Gastroesophageal sphincter (tissue), 4 donors: Measurements from ENCODE around the gene SPATA20. TPM values are rescaled to one million over a fixed set of nuclear protein-coding genes. Genes with fewer than 3 reads are reported as not detected.

Experiments used
- ATAC-seq: fragments of 150-250 bp; one replicate; pipeline ENCODE4 v1.9.1; 2016; ENCODE audit warnings: mild to moderate bottlenecking, moderate library complexity
- H3K27ac ChIP-seq, 4 donors: fragments of 200-600 bp; sonication (generic) in 3 of 4; 1 replicate in 3 of 4; 2 replicates in 1 of 4; pipeline ENCODE4 v1.5.1; 2016 to 2019
- H3K27me3 ChIP-seq: fragments of 200-600 bp; sonication (generic); one replicate; pipeline ENCODE4 v1.5.1; 2019
- H3K36me3 ChIP-seq, 2 donors: fragments of 200-600 bp; sonication (generic); one replicate each; pipeline ENCODE4 v1.5.1; 2019; ENCODE audit warnings: control low read depth in 1 of 2
- H3K4me1 ChIP-seq, 3 donors: fragments of 200-600 bp; sonication (generic); 1 replicate in 2 of 3; 2 replicates in 1 of 3; pipeline ENCODE4 v1.5.1; 2016 to 2019; ENCODE audit warnings: control low read depth in 2 of 3
- H3K4me3 ChIP-seq, 2 donors: fragments of 200-600 bp; sonication (generic); one replicate each; pipeline ENCODE4 v1.5.1; 2019; ENCODE audit warnings: mild to moderate bottlenecking in 1 of 2, moderate library complexity in 1 of 2
- H3K9me3 ChIP-seq, 3 donors: fragments of 200-600 bp; sonication (generic); one replicate each; pipeline ENCODE4 v1.5.1; 2017 to 2019; ENCODE audit warnings: control low read depth in 2 of 3
- CTCF ChIP-seq, 4 experiments: fragments of 200-600 bp in 2 of 4; fragments of 450-650 bp in 2 of 4; sonication (generic) in 1 of 4; IDR thresholded peaks; one replicate each; pipeline ENCODE4 v1.5.1; 2017 to 2019; ENCODE audit warnings: antibody characterized with exemption in 4 of 4, mild to moderate bottlenecking in 2 of 4, moderate library complexity in 2 of 4
- EP300 ChIP-seq: sonication (generic); formaldehyde crosslinking; IDR thresholded peaks from one replicate; pipeline ENCODE4 v1.6.1; 2017; ENCODE audit warnings: antibody characterized with exemption, mild to moderate bottlenecking
- POLR2A ChIP-seq, 2 donors: fragments of 450-650 bp; IDR thresholded peaks; one replicate each; pipeline ENCODE4 v1.6.1; 2017; ENCODE audit warnings: antibody characterized with exemption in 2 of 2, mild to moderate bottlenecking in 2 of 2, moderate library complexity in 1 of 2
- POLR2AphosphoS5 ChIP-seq: sonication (generic); formaldehyde crosslinking; IDR thresholded peaks from one replicate; pipeline ENCODE4 v1.6.1; 2017; ENCODE audit warnings: antibody characterized with exemption
- WGBS, 2 donors: methylation state at CpG; one replicate each; pipeline ENCODE4 v1.1.5; 2018; ENCODE audit warnings: low coverage in 1 of 2; 5-methylcytosine and 5-hydroxymethylcytosine counted together
- total RNA-seq, 4 donors: library from RNA; depleted of rRNA; stranded (reverse); fragments of >200 nt; gene quantifications; one replicate each; pipeline ENCODE4 v1.1.0, GENCODE V29; 2016

Gene SPATA20
- total RNA-seq, 4 donors from 2014 or later = 45.0 to 75.3 (median 59.8) TPM

GRCh38 chr17:50571681-50572080 is 24.7 kb downstream of the SPATA20 start:
- 73% methylated on average over 3 of the region's 19 CpGs; no CpG with 5 or more reads in 1 of the 2 donors for WGBS, 2 donors
- TF ChIP-seq CTCF (IDR thresholded peaks at IDR 0.05) (no peak), EP300 (no peak), POLR2AphosphoS5 (no peak), POLR2A (IDR thresholded peaks at IDR 0.05) (no peak)
- no peaks in the 10 kb centered on the region for H3K9me3 ChIP-seq
- no peak for ATAC-seq
- H3K27ac ChIP-seq = no peak overlapping the region
- H3K4me1 ChIP-seq = no peaks in the 10 kb centered on the region
- H3K27me3 ChIP-seq = peaks cover 16% of the 10 kb centered on the region
- no peaks in the 10 kb centered on the region for H3K36me3 ChIP-seq
- no peak overlapping the region for H3K4me3 ChIP-seq

GRCh38 chr17:50572541-50572940 is 25.6 kb downstream of the SPATA20 start:
- H3K27me3 ChIP-seq = peaks cover 7% of the 10 kb centered on the region
- H3K9me3 ChIP-seq = no peaks in the 10 kb centered on the region
- H3K36me3 ChIP-seq = no peaks in the 10 kb centered on the region
- no peak for TF ChIP-seq EP300
- TF ChIP-seq POLR2AphosphoS5 = no peak
- TF ChIP-seq POLR2A (IDR thresholded peaks at IDR 0.05) = no peak
- TF ChIP-seq CTCF (IDR thresholded peaks at IDR 0.05) = no peak
- no peak overlapping the region for H3K27ac ChIP-seq
- ATAC-seq = no peak
- WGBS, 2 donors = 100% methylated on average over 2 of the region's 20 CpGs; no CpG with 5 or more reads in 1 of the 2 donors
- no peaks in the 10 kb centered on the region for H3K4me1 ChIP-seq
- no peak overlapping the region for H3K4me3 ChIP-seq

- H3K27me3 ChIP-seq = peaks cover 3% of the 10 kb centered on the region
- no peaks in the 10 kb centered on the region for H3K36me3 ChIP-seq
- no peak overlapping the region for H3K4me3 ChIP-seq
- no peak for TF ChIP-seq POLR2A (IDR thresholded peaks at IDR 0.05)
- TF ChIP-seq EP300 = no peak
- no peak for TF ChIP-seq POLR2AphosphoS5
- TF ChIP-seq CTCF (IDR thresholded peaks at IDR 0.05) = no peak
- no peak for ATAC-seq
- no peaks in the 10 kb centered on the region for H3K4me1 ChIP-seq
- no peak overlapping the region for H3K27ac ChIP-seq
- 93% methylated on average over 4 to 11 of the region's 12 CpGs for WGBS, 2 donors
- no peaks in the 10 kb centered on the region for H3K9me3 ChIP-seq
Observed at GRCh38 chr17:50573866-50574611, 27.1 kb downstream of the SPATA20 start.

GRCh38 chr17:50575581-50576210 is 28.7 kb downstream of the SPATA20 start:
- no peak for TF ChIP-seq POLR2A (IDR thresholded peaks at IDR 0.05)
- TF ChIP-seq EP300 = no peak
- no peak for TF ChIP-seq CTCF (IDR thresholded peaks at IDR 0.05)
- TF ChIP-seq POLR2AphosphoS5 = no peak
- WGBS, 2 donors = 100% methylated on average over 2 of the region's 33 CpGs; no CpG with 5 or more reads in 1 of the 2 donors
- no peaks in the 10 kb centered on the region for H3K4me1 ChIP-seq
- no peak overlapping the region for H3K27ac ChIP-seq
- H3K36me3 ChIP-seq = no peaks in the 10 kb centered on the region
- H3K4me3 ChIP-seq = no peak overlapping the region
- peaks cover 8% of the 10 kb centered on the region for H3K27me3 ChIP-seq
- ATAC-seq = no peak
- no peaks in the 10 kb centered on the region for H3K9me3 ChIP-seq

- no peak for ATAC-seq
- 60 to 86% methylated on average over 4 to 5 of the region's 13 CpGs for WGBS, 2 donors
- Histone ChIP-seq H3K27me3 (peaks cover 9% of the 10 kb centered on the region), H3K27ac (no peak overlapping the region), H3K36me3 (no peaks in the 10 kb centered on the region), H3K4me3 (no peak overlapping the region), H3K4me1 (no peaks in the 10 kb centered on the region), H3K9me3 (no peaks in the 10 kb centered on the region)
- TF ChIP-seq EP300 (no peak), POLR2A (IDR thresholded peaks at IDR 0.05) (no peak)
Observed at GRCh38 chr17:50576864-50577263, 29.9 kb downstream of the SPATA20 start.
